HuH-7.5 (cell line): Measurements from ENCODE around the gene TTC9.

Experiments
- DNase-seq: peaks from one replicate; pipeline ENCODE4 v3.0.0; 2011; ENCODE audit warnings: low spot score

The TTC9 gene

GRCh38 chr14:70641548-70642302 is at the start of gene TTC9:
Gene TTC9, plus strand, starts transcription at chr14:70641916. Its CDS starts 214 bp downstream, at chr14:70642130.
- DNase-seq = peak; percentile 47

DNA sequence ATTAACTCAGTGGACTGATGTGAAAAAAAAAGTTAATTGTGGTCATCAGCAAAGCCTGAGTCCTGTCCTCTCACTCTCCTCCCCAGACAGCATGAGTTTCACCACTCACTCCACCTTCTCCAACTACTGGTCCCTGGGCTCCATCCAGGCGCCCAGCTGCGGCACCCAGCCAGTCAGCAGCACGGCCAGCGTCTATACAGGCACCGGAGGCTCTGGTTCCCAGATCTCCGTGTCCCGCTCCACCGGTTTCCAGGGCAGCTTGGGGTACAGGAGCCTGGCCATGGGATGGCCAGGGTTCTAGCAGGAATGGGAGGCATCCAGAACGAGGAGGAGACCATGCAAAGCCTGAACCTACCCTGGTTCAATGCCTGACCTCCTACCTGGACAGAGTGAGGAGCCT is 47.3 kb upstream of the TTC9 start:
- no peak for DNase-seq

GRCh38 chr14:70595443-70596185 is 46.1 kb upstream of the TTC9 start:
- DNase-seq = no peak

- no peak for DNase-seq
Observed at GRCh38 chr14:70597731-70598130, 44.0 kb upstream of the TTC9 start.

- DNase-seq = no peak
Observed at GRCh38 chr14:70599345-70599744, 42.4 kb upstream of the TTC9 start.

- DNase-seq = peak; percentile 71
Observed at GRCh38 chr14:70600382-70601157, 41.1 kb upstream of the TTC9 start, which contains the start of gene MED6. Gene MED6, minus strand, starts transcription at chr14:70600655. Its CDS starts 18 bp downstream, at chr14:70600637.

DNA sequence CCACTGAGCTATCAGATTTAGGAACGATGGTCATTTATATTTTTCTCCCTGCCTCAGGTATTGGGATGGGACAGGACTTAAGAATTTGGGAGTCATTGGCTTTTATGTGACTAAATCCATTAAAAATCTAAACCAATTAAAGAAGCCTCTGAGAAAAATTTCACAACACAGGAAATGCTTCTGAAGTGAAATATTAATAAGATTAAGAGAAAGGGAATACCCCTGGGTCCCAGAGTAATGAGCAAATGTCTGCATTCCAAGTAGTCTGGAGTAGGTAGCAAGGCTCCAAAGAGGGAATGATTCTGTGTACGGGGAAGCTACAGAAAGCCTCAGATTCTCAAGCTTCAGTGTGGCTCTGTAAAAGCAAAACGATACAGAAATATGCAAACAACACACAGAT is 40.6 kb upstream of the TTC9 start:
- DNase-seq = no peak

DNA sequence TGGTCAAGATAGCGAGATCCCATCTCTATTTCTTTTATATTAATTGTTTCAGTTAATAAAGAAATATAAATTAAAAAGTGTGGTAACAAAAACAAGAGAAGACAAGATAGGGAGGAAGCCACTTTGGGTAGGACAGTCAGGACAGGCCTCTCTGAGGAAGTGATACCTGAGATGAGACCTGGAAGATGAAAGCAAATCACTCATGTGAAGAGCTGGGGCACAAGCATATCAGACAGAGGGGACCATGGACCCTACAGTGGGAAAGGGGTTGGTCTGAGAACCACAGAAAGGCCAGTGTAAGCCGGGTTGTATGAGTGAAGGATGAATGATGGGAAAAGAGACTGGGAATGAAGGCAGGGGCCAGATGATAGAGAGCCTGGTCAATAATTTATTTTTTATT is 39.5 kb upstream of the TTC9 start:
- no peak for DNase-seq

DNA sequence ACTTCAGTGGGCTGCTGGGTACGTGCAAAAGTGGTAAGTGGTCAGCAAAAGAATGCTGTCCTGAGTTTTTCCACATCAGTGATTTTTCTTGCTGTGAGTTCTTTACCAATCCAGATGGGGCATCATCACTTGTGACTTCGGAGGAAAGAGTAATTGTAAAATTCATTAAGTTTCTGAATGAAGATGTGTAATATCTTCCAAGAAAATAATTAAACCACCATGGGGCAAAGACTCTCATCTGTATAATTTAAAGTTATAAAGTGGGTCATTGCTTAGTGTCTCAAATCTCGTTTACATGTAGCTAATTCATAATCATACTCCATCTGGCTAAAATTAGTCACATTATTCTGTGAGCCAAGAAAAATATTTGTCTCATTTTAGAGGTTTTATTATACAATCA is 30.5 kb upstream of the TTC9 start:
- DNase-seq = no peak

GRCh38 chr14:70616646-70617045 is 25.1 kb upstream of the TTC9 start:
- no peak for DNase-seq

GRCh38 chr14:70618314-70618713 is 23.4 kb upstream of the TTC9 start:
- no peak for DNase-seq

GRCh38 chr14:70619708-70620107 is 22.0 kb upstream of the TTC9 start:
- no peak for DNase-seq

DNA sequence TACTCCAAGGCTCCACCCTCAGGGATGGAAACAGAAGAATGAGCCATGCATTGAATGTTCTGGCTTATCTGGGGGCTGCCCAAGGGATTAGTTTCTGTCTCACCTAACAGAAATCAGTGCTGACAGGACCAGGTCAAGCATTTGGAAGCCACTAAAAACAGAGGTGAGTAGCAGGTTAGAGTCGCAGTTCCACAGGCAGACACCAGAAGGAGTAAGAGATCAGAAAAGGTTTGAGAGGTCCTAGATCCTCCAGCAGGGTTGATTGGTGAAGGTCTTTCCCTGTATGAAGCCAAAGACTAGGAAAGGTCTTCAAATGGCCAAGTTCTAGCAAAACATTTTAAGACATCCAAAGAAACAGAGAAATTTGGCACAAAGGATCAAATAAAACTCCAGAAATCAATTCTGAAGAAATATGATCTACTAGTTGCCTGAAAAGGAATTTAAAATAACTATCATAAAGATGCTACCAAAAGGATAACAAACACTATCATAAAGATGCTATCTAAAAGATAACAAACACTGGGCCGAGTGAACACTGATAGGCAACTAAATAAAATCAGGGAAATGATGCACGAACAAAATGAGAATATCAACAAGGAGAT is 19.5 kb upstream of the TTC9 start:
- DNase-seq = no peak

- no peak for DNase-seq
Observed at GRCh38 chr14:70624972-70625371, 16.7 kb upstream of the TTC9 start.

DNA sequence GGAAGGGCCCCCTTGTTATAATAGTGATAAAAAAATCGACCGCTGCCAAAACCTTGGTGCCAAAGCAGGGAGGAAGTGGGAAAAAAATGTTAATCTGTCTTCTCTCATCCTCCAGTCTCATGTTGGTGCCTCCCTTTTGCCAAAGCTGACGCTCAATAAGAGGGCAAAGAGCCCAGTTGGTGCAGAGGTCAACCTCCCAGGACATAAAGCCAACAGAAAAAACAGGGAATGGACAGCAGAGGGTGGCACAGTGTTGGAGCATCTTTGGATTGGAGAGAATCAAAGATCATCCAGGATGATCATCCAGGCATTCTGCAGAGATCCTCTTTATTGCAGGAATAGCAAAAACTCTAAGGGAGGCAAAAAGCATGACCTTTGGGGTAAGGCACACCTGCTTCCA is 9.8 kb upstream of the TTC9 start:
- DNase-seq = no peak

DNA sequence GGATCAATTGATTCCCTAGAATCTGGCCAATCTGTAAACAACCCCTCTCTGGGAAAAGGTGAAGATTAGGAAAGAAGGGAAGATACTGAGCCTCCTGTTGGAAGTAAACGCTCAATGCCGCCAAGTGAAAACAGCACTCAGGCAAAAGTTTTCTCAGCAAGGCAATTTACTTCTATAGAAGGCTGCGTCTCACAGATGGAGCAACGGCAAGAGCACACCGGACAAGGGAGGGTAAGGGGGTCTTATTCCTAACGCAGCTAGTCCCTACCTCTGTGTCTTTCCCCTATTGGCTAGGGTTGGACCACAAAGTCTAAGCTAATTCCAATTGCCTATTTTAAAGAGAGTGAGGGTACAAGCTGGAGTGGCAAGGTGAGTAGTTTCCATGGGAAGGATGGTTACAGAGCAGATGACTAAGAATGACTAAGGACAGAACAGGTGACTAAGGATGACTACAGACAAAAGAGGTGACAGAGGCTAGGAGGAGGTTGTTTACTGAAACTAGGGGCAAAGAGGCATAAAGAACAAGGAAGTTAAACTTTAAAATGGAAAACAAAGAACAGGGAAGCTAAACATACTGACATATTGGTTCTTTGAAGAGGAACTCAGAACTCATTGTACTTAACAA is 5.6 kb upstream of the TTC9 start:
- no peak for DNase-seq

DNA sequence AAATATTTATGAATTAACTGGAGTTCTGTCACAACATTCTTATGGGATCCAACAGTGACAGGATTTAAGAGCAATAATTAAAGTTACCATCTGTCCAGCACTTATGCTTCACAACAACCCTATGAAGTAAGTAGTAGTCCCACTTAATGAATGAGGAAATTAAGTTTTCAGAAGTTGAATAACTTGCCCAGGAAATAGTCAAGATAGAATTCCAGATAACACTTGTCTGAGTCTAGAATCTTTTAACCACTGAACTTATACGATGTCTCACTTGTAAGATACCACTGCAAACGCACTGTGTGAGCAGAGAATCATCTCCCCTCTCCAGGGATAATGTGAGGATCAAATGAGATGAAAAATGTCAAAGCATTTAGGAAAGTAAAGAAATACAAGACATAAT is 3.3 kb upstream of the TTC9 start:
- DNase-seq = no peak

DNA sequence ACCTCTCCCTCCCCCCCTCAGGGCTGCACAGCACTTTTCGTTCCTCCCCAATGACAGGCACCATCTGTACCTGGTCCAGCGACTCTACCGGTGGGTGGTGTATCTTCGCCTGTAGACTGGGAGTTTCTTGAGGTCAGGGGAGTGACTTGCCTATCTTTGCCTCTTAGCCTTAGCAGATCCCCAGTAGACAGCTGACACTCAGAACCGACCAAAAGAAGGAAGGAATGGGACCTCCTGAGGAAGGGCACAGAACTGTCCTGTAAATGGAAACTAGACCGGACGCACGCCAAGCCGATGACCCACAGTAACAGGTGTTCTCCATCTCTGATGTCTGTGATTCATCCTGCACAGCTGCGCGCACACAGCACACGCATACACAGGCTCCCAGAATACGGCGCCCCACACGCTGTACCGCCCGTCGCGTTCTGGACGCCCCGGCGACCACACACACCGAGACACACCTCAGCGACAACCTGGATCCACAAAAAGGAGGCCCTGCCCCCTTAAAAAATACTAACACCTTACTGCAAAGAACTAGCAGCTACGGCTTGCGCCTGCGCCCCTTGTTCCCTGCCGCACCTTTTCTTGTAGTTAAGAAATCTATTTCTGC is 673 bp upstream of the TTC9 start:
- DNase-seq = peak; percentile 45

DNA sequence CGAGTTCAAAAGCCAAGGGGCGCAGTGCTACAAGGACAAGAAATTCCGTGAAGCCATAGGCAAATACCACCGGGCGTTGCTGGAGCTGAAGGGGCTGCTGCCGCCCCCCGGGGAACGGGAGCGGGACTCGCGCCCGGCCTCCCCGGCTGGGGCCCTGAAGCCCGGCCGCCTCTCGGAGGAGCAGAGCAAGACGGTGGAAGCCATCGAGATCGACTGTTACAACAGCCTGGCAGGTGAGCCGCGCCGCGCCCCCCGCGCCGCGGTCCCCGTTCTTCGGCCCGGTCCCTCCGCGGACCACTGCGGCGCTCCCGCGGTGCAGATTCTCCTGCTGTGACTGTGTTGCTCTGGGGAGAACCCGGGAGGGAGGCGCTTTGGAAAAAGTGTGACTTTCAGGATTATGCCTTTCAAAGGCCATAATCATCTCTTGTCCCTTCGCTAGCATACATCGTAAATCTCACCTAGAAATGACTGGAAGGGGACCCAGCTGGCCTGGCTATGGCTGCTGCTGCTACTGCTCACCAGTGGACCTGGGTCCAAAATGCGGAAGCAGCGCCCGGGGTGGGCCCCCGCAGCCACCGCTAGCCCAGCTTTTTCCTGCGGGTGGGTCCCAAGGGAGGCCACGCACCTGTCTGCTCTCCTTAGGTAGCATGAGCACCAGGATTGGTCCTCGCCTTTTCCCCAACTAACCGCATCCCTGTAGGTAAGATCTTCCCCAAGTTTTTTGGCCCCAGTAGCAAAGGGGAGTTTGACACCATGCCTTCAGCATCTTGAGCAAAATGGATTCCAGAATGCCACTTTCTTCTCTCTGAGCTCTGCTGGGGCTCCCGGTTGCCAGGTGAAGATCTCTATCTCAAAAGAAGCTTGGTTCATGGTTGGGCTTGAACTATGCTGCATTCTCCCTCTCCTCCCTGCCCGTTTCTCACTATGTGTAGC is 853 bp downstream of the TTC9 start:
- DNase-seq = peak; percentile 32

DNA sequence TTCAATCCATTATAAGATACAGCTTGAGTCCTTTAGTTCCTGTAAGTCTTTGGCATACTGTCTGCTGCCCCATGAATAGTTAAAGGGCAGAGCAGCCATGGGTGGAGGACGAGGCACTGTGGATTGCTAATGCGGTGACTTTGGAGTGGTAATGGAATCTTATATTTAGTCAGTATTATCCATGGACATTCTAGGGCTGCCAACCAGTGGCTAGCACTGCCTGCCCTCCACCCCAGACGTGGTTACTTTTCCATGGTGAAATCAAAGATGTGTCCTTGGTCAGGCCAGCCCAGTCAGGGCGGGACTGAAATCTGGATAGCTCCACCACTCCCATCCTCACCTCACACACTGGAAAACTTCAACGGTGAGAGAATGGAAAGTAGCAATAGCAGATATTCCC is 2.3 kb downstream of the TTC9 start:
- DNase-seq = no peak
